Neutrophil (primary cell): ENCODE results near the gene PRDM15.

Source experiments
- H3K27ac ChIP-seq: fragments of 200-600 bp; sonication (generic); 2 replicates; pipeline ENCODE4 v1.5.1; 2016; ENCODE audit warnings: mild to moderate bottlenecking, moderate library complexity
- H3K27me3 ChIP-seq: fragments of 200-600 bp; sonication (generic); 2 replicates; pipeline ENCODE4 v1.6.0; 2016; ENCODE audit warnings: mild to moderate bottlenecking
- H3K36me3 ChIP-seq: fragments of 200-600 bp; sonication (generic); 2 replicates; pipeline ENCODE4 v1.5.1; 2017
- H3K4me1 ChIP-seq, 2 experiments: fragments of 200-600 bp in 1 of 2; sonication (generic) in 1 of 2; 1 replicate in 1 of 2; 2 replicates in 1 of 2; pipeline versions ENCODE4 v1.5.1 to v1.6.1; 2013 to 2016; ENCODE audit warnings: low read depth in 1 of 2, low read length in 1 of 2, mild to moderate bottlenecking in 1 of 2, moderate library complexity in 1 of 2; ENCODE audit not compliant: control insufficient read depth in 1 of 2, insufficient read depth in 1 of 2
- H3K4me3 ChIP-seq, 2 experiments: fragments of 200-600 bp in 1 of 2; sonication (generic) in 1 of 2; 1 replicate in 1 of 2; 2 replicates in 1 of 2; pipeline ENCODE4 v1.5.1; 2013 to 2016; ENCODE audit warnings: low read depth in 1 of 2, low read length in 1 of 2, mild to moderate bottlenecking in 1 of 2, moderate library complexity in 1 of 2
- H3K9me3 ChIP-seq: fragments of 200-600 bp; sonication (generic); 2 replicates; pipeline ENCODE4 v1.5.1; 2016
- CTCF ChIP-seq: fragments of 200-600 bp; sonication (generic); IDR thresholded peaks from 2 replicates; pipeline ENCODE4 v1.5.1; 2016; ENCODE audit warnings: antibody characterized with exemption

PRDM15 gene

GRCh38 chr21:41801321-41802197 lies 77.6 kb downstream of the PRDM15 start:
- H3K27ac ChIP-seq, result no peak overlapping the region
- H3K27me3 ChIP-seq, result no peaks in the 10 kb centered on the region
- no peak overlapping the region for H3K4me3 ChIP-seq
- no peak for TF ChIP-seq CTCF
- peaks cover 11% of the 10 kb centered on the region for H3K36me3 ChIP-seq
- H3K9me3 ChIP-seq, result no peaks in the 10 kb centered on the region
- peaks cover 0 to 15% of the 10 kb centered on the region in 2 experiments for H3K4me1 ChIP-seq

GRCh38 chr21:41800425-41801320 lies 78.5 kb downstream of the PRDM15 start:
- Histone ChIP-seq H3K27me3 (no peaks in the 10 kb centered on the region), H3K36me3 (peaks cover 11% of the 10 kb centered on the region), H3K9me3 (no peaks in the 10 kb centered on the region), H3K27ac (no peak overlapping the region), H3K4me1 (peaks cover 0 to 15% of the 10 kb centered on the region in 2 experiments), H3K4me3 (no peak overlapping the region)
- no peak for TF ChIP-seq CTCF

- Histone ChIP-seq H3K4me3 (no peak overlapping the region), H3K4me1 (peaks cover 0 to 15% of the 10 kb centered on the region in 2 experiments), H3K27me3 (no peaks in the 10 kb centered on the region), H3K27ac (no peak overlapping the region), H3K9me3 (no peaks in the 10 kb centered on the region), H3K36me3 (peaks cover 11% of the 10 kb centered on the region)
- no peak for TF ChIP-seq CTCF
Observed at GRCh38 chr21:41799763-41800162, 79.4 kb downstream of the PRDM15 start.

GRCh38 chr21:41798326-41798725 lies 80.8 kb downstream of the PRDM15 start:
- Histone ChIP-seq H3K27me3 (peaks cover 3% of the 10 kb centered on the region), H3K27ac (no peak overlapping the region), H3K4me3 (no peak overlapping the region), H3K9me3 (no peaks in the 10 kb centered on the region), H3K36me3 (peaks cover 11% of the 10 kb centered on the region), H3K4me1 (peaks cover 0 to 15% of the 10 kb centered on the region in 2 experiments)
- TF ChIP-seq CTCF, result no peak

- H3K27ac ChIP-seq, result no peak overlapping the region
- H3K4me1 ChIP-seq, result peaks cover 0 to 5% of the 10 kb centered on the region in 2 experiments
- no peak for TF ChIP-seq CTCF
- no peaks in the 10 kb centered on the region for H3K9me3 ChIP-seq
- H3K27me3 ChIP-seq, result peaks cover 3% of the 10 kb centered on the region
- H3K36me3 ChIP-seq, result peaks cover 11% of the 10 kb centered on the region
- no peak overlapping the region for H3K4me3 ChIP-seq
Observed at GRCh38 chr21:41796476-41797080, 82.6 kb downstream of the PRDM15 start.
